PC-3 (cell line): ENCODE measurements around the gene FGFR2. TPM values are rescaled to one million over a fixed set of nuclear protein-coding genes. Genes with fewer than 3 reads are reported as not detected.

Source experiments
- ATAC-seq: fragments of 200-7000 bp; cut with Tn5 transposase; 2 replicates; pipeline ENCODE4 v1.9.1; 2020; ENCODE audit warnings: mild to moderate bottlenecking, moderate library complexity
- BruUV-seq: library from RNA; stranded (reverse); fragments of 400-500 nt; replicated peaks from 2 replicates; lab custom pipeline; 2021; lab: Mats Ljungman, UMichigan
- CTCF ChIA-PET: fragments of 300-600 bp; sonication (Branson Sonifier 250); formaldehyde crosslinking; loops from one replicate; lab custom pipeline; 2022; ENCODE audit warnings: antibody characterized with exemption; lab: Charles Lee
- POLR2A ChIA-PET: fragments of 300-600 bp; sonication (Branson Sonifier 250); formaldehyde crosslinking; loops from one replicate; lab custom pipeline; 2022; ENCODE audit warnings: antibody characterized with exemption; ENCODE audit not compliant: unreplicated experiment; lab: Charles Lee
- DNase-seq: peaks from one replicate; pipeline ENCODE4 v3.0.0-alpha.2; 2015
- H2AFZ ChIP-seq: fragments of 300-600 bp; sonication (generic); 2 replicates; pipeline ENCODE4 v1.6.0; 2016; ENCODE audit warnings: antibody characterized with exemption, low read length
- H3F3A ChIP-seq: fragments of 300-600 bp; sonication (generic); one replicate; pipeline ENCODE4 v1.6.0; 2017; ENCODE audit warnings: antibody characterized with exemption, low read length, control low read depth, mild to moderate bottlenecking; ENCODE audit not compliant: unreplicated experiment
- H3K27ac ChIP-seq: fragments of 300-600 bp; sonication (generic); 2 replicates; pipeline ENCODE4 v1.5.1; 2016; ENCODE audit warnings: mild to moderate bottlenecking, low read length
- H3K27me3 ChIP-seq: fragments of 300-600 bp; sonication (generic); 2 replicates; pipeline ENCODE4 v1.6.1; 2016; ENCODE audit warnings: low read length, mixed read lengths
- H3K36me3 ChIP-seq: fragments of 300-600 bp; sonication (generic); 2 replicates; pipeline ENCODE4 v1.6.1; 2016; ENCODE audit warnings: low read depth, mixed run types, low read length, mixed read lengths
- H3K4me1 ChIP-seq: fragments of 300-600 bp; sonication (generic); 2 replicates; pipeline ENCODE4 v1.5.1; 2016; ENCODE audit warnings: low read length; ENCODE audit not compliant: insufficient read depth
- H3K4me2 ChIP-seq: fragments of 300-600 bp; sonication (generic); 2 replicates; pipeline ENCODE4 v1.6.0; 2016; ENCODE audit warnings: low read length
- H3K4me3 ChIP-seq: fragments of 300-600 bp; sonication (generic); 2 replicates; pipeline ENCODE4 v1.5.1; 2016; ENCODE audit warnings: mild to moderate bottlenecking, low read length, mixed read lengths
- H3K79me2 ChIP-seq: fragments of 300-600 bp; sonication (generic); 2 replicates; pipeline ENCODE4 v1.6.1; 2017; ENCODE audit warnings: low read length, mixed read lengths
- H3K9ac ChIP-seq: fragments of 300-600 bp; sonication (generic); 2 replicates; pipeline ENCODE4 v1.6.0; 2016; ENCODE audit warnings: mild to moderate bottlenecking, low read length
- H3K9me2 ChIP-seq: fragments of 300-600 bp; sonication (generic); replicated peaks from 2 replicates; pipeline ENCODE4 v1.6.1; 2016; ENCODE audit warnings: mixed run types, low read length, mixed read lengths
- H3K9me3 ChIP-seq: fragments of 300-600 bp; sonication (generic); 2 replicates; pipeline ENCODE4 v1.6.1; 2016; ENCODE audit warnings: low read length, mixed read lengths
- H4K20me1 ChIP-seq: fragments of 300-600 bp; sonication (generic); 2 replicates; pipeline ENCODE4 v1.6.1; 2016; ENCODE audit warnings: low read length, mixed read lengths
- CTCF ChIP-seq: fragments of 300-600 bp; sonication (generic); conservative IDR thresholded peaks from 2 replicates; pipeline ENCODE4 v1.5.1; 2017; ENCODE audit warnings: antibody characterized with exemption, low read depth, mild to moderate bottlenecking, low read length
- EZH2 ChIP-seq: fragments of 300-600 bp; sonication (generic); IDR thresholded peaks from one replicate; pipeline ENCODE4 v1.6.1; 2017; ENCODE audit warnings: antibody characterized with exemption, mild to moderate bottlenecking, low read length; ENCODE audit not compliant: unreplicated experiment
- EZH2phosphoT487 ChIP-seq: fragments of 300-600 bp; sonication (generic); IDR thresholded peaks from 2 replicates; pipeline ENCODE4 v1.6.1; 2018; ENCODE audit warnings: mild to moderate bottlenecking, antibody characterized with exemption, low read length, borderline replicate concordance
- intact Hi-C: fragments of 100-400 bp; cut with micrococcal nuclease; formaldehyde crosslinking; loops from 2 replicates; pipeline ENCODE4 v1.9.0; 2023
- total RNA-seq: library from RNA; depleted of rRNA; stranded (reverse); fragments of >200 nt; gene quantifications from 2 replicates; pipeline ENCODE4 v1.2.3, GENCODE V29; 2014

FGFR2 gene
- total RNA-seq, 1 experiment from 2014 or later: 0.36 TPM

- Histone ChIP-seq H3K79me2 (no peaks in the 10 kb centered on the region), H3F3A (no peaks in the 10 kb centered on the region), H3K9me3 (no peaks in the 10 kb centered on the region), H3K9ac (no peak overlapping the region), H2AFZ (no peak overlapping the region), H3K4me1 (no peaks in the 10 kb centered on the region), H3K36me3 (no peaks in the 10 kb centered on the region), H3K4me2 (no peak overlapping the region), H3K4me3 (no peak overlapping the region), H4K20me1 (no peaks in the 10 kb centered on the region), H3K27ac (no peak overlapping the region), H3K27me3 (peaks cover 67% of the 10 kb centered on the region), H3K9me2 (no peaks in the 10 kb centered on the region)
- no peak for ATAC-seq
- intact Hi-C loops: no loop called here
- ChIA-PET POLR2A (no interaction called here), CTCF (no interaction called here)
- TF ChIP-seq EZH2phosphoT487: no peak
- TF ChIP-seq CTCF: no peak
- TF ChIP-seq EZH2: no peak
- BruUV-seq: no TSS peak
- no peak for DNase-seq
Measured at GRCh38 chr10:121531076-121531829, 67.0 kb downstream of the FGFR2 start.

GRCh38 chr10:121530481-121531075 is 67.7 kb downstream of the FGFR2 start:
- no peaks in the 10 kb centered on the region for H3K79me2 ChIP-seq
- intact Hi-C loops: no loop called here
- no peak for DNase-seq

More at GRCh38 chr10:121530481-121531075, 67.7 kb downstream of the FGFR2 start:
- Histone ChIP-seq H3F3A (no peaks in the 10 kb centered on the region), H3K27me3 (peaks cover 68% of the 10 kb centered on the region), H3K36me3 (no peaks in the 10 kb centered on the region), H4K20me1 (no peaks in the 10 kb centered on the region), H2AFZ (no peak overlapping the region), H3K27ac (no peak overlapping the region), H3K9me2 (no peaks in the 10 kb centered on the region), H3K4me3 (no peak overlapping the region), H3K4me2 (no peak overlapping the region), H3K9me3 (no peaks in the 10 kb centered on the region), H3K4me1 (no peaks in the 10 kb centered on the region), H3K9ac (no peak overlapping the region)
- ChIA-PET CTCF (no interaction called here), POLR2A (no interaction called here)
- ATAC-seq: no peak
- TF ChIP-seq EZH2phosphoT487 (no peak), EZH2 (no peak), CTCF (no peak)
- no TSS peak for BruUV-seq
